Measurements from ENCODE around the gene TACR1.
"Not testable (repeated sequence)": the region's sequence is repeated elsewhere in the genome, so short reads cannot be mapped to it uniquely, and the experiment has no call there.

TACR1 gene, protein sequence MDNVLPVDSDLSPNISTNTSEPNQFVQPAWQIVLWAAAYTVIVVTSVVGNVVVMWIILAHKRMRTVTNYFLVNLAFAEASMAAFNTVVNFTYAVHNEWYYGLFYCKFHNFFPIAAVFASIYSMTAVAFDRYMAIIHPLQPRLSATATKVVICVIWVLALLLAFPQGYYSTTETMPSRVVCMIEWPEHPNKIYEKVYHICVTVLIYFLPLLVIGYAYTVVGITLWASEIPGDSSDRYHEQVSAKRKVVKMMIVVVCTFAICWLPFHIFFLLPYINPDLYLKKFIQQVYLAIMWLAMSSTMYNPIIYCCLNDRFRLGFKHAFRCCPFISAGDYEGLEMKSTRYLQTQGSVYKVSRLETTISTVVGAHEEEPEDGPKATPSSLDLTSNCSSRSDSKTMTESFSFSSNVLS

DNA sequence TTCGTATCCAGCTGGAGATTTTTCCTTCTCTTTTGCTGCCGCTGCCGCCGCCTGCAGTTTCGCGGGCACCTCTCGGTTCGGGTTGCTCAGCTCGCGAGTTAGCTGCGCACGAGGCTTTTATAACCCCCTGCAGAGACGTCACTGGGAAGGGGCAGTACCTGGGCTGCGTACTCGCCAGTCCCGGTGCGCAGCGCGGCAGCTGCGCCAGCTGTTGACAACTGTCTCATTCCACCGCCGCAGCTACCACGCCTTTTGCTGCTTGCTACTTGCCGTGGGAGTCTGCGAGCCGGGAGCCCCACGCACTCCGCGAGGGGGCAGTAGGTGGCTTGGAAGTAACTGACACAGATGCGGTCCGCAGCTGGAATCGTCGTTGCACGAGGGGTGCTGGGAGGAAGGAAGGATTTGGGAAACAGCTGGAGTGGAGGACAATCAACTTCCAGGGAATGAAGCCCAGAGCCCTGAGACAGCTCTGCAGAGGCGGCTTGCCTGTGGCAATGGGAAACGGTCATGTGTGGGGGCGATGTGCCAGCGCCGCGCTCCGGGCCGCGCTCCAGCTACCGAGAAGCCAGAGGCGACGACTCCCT, at the start of gene TACR1:
TACR1 (minus strand) TSS at position 93 of the 584 bp plus-strand sequence. CDS start 586 bp downstream, outside the sequence.
- DNase-seq (ENCODE audit: low read depth): peak; percentile 46

DNA sequence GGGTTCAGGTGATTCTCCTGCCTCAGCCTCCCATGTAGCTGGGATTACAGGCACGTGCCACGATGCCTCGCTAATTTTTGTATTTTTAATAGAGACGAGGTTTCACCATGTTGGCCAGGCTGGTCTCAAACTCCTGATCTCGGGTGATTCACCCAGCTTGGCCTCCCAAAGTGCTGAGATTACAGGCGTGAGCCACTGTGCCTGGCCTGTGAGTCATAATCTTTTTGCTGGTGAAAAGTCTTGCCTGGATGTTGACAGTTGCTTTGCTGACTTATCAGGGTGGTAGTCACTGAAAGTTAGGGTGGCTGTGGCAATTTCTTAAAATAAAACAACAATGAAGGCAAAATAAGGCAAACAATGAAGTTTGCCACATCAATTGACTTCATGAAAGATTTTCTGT, 49.3 kb upstream of the TACR1 start:
- peak; percentile 22 for DNase-seq (ENCODE audit: low read depth)

DNA sequence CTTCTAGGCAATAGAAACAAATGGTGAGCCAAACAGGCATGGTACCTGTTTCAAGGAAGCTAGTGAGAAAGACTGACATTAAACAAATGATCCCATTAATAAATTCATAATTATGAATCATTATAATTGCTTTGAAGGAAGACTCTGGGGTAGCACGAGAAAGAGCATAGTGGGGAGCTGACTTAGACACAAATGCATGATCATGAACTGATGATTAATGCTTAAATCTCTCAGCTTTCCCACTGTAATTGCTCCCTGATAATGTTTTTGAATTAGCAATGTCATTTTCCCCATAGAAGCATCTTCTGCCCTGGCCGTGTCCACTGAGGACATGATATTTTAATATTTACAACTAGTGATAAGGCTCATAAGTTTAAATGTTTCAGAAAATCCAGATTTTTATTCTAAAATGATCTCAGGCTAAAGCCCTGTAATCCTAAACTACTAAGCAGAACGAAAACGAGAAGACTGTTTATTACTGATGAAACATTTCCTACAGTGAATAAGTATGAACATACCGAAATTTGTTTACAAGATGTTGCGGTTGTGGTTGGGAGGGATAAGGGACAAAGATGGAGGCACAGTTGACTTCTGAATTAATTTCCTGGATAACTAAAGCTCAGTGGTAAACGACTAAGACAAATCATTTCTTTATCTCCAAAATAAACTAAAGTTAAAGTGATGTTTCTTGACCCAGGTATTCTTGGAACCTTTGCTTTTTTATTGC, 47.3 kb upstream of the TACR1 start:
- DNase-seq (ENCODE audit: low read depth): no peak

DNA sequence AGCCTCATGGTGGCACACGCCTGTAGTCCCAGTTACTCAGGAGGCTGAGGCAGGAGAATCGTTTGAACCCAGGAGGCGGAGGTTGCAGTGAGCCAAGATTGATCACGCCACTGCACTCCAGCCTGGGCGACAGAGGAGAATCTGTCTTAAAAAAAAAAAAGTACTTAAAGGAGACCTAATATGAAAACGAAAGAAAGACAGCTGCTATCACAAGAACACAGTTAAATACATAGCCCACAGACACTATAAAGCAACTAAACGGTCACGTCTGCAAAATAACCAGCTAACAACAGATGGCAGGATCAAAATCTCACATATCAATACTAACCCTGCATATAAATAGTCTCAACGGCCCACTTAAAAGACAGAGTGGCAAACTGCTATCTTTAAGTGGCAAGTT, 43.9 kb upstream of the TACR1 start:
- no peak for DNase-seq (ENCODE audit: low read depth)

DNA sequence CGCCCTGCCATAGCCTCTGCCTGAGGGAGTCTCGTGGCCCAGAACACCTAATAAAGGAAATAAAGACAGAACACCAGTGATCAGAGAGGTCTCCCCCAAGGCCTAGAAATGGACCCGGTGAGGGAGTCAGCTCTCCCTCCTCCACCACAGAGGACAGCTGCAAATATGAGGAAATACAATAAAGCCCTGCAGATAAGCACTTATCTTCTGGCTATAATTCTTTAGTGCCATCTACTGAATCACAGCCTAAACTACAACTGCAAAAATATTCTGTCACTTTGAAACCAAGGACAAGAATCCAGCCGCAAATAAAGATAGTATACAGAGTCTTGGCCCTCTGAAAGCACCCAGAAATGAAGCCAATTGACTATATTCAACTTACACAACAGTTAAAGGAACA, 42.4 kb upstream of the TACR1 start:
- no peak for DNase-seq (ENCODE audit: low read depth)

DNA sequence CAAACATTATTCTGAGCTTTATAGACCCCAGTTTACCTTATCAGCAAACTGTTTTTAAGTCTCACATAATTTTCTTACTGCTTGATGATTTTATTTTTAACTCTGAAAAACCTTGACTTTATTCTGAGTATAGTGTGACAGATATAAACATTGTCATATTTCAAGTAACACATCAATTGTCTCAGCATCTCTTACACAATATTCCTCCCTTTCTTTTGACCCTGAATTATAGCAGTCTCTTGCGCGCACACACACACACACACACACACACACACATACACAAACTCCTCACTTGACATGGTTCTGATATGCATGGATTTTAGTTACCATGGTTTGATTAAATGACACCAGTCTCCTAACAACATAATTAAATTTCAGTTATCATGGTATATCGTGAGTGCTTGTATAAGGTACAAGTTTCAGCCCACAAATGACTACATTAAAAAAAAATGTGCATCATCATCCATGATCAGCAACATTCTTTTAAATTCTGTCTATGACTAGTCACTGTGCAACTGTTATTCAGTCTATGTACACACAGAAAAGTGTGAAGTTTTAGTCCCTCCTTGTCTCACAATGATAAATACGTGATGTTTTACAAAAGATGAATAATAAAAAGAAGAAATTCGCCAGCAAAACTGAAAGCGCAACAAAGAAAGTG, 39.5 kb upstream of the TACR1 start:
- DNase-seq (ENCODE audit: low read depth): peak; percentile 53

DNA sequence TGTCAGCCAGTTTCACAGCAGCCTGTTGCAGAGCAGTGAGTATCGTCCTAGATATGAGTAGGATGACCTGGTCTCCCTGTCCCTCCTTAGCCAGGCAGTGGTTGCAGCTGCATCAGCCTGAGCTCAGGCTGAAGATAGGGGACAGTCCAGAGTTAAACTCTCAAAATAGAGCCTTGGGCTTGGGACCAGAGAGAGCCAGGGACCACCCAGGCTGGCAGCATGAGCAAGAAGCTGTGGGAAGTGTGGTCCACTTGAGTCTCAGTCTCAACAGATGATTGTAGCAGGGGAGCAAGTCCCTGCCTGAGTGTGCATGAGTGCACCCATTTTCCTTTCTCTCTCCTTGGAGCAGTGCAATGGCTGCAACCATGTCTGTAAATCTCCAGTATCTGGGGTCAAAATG, 38.0 kb upstream of the TACR1 start:
- DNase-seq (ENCODE audit: low read depth): no peak

DNA sequence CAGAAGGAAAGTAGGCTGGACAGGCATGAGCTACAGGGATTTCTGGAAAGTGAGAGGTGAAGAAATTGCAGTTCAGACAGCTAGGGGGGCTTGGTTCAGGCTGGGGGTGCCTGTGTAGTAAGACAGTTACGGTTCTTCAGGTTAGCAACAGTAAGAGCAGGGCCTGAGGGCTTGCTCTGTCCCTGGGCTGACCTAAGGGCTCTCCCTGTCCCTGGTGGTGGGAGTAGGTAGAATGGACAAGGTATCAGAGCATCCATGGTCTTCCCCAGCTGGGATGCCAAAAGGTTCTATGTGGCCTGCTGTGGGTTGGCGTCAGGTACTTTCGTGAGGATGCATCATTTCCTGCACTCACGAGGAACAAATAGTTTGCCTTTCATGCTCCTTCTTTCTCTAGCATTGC, 34.6 kb upstream of the TACR1 start:
- DNase-seq (ENCODE audit: low read depth): no peak

DNA sequence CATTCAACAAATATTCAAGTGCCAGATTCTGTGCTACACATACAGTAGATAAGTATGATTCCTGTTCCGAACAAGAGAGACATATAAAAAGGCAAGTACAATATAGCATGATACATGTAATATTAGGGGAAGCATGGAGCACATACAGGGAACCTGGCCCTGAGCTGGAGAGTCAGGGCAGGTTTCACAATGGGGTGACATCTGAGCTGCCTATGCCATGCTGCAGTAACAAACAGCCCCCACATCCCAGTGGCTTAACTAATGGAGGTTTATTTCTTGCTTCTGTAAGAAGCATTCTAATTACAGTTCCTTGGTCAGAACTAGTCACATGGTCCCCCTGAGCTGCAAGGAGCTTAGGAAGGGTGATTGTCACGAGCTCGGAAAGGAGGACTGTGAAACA, 27.3 kb upstream of the TACR1 start:
- no peak for DNase-seq (ENCODE audit: low read depth)

DNA sequence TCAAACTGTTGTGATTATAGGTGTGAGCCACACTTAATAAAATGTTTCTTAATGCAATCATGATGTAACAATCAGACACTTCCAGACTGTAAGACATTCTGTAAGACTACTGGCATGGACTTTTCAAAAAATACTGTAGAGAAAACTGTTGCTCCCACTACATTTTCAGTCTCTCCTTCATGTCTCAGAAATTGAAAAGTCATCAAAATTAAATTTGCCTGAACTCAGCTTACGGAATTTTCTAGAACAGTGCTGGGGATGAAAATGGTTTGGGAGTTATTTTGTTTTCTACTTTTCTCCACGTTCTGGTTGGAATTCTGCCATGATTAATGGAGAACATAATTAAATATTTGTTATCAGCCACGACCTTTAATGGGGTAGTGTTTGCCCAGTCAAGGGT, 26.8 kb upstream of the TACR1 start:
- DNase-seq (ENCODE audit: low read depth): no peak

DNA sequence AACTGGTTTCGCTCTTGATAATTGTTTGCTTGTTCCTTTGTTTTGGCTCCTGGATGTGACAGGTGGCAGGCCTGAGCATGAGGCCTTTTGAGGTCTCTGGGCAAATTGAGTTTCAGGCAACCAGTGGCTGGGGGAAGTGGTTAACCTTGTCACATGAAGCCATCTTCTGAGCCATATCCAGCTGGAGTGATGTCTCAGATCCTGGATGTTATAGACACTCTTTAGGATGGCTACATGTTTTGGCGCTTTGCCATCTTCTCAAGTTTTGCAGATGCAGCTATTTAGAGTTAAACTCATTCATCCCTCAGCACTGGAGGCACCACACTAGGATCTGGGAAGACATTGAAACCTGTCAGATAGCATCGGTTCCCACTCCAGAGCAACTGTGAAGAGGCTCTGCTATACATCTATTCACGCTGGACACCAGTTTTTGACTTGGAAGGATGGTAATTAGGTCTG, 25.3 kb upstream of the TACR1 start:
- DNase-seq (ENCODE audit: low read depth): no peak

DNA sequence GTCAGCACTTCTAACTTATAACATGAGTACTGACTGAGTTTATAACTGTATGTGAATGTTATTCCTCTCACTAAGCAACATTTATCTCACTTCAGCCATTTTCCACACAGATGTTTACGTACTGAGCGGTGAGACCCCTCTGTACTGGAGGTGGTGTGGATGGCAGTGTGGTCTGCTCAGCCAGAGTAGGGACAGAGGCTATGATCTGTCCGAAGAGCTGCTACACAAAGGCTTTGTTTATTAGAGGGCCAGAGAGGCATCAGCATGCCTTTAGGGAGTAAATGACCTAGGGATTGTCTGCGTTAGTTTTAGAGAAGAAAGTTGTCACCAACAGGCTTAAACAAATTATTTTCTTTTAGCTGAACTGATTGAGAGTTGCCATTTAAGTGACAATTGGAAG, 23.2 kb upstream of the TACR1 start:
- DNase-seq (ENCODE audit: low read depth): no peak

DNA sequence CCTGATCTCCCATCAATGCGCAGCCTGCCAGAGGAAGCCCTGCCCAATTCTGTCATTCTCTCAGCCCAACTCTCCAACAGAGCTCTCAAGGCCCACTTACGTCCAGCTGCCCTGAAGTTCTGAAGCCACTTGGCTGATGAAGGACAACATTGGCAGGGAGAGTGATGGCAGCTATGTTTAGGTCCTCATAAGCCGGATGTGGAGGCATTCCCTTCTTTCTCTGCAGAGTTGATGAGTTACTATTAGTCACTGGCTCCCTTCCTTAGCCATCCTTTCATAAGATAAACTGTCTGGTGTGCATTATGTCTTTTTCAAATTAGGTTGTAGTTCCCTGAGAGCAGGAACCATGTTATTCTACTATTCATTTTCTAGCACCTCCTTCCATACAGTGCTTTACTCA, 22.5 kb upstream of the TACR1 start:
- peak; percentile 38 for DNase-seq (ENCODE audit: low read depth)

DNA sequence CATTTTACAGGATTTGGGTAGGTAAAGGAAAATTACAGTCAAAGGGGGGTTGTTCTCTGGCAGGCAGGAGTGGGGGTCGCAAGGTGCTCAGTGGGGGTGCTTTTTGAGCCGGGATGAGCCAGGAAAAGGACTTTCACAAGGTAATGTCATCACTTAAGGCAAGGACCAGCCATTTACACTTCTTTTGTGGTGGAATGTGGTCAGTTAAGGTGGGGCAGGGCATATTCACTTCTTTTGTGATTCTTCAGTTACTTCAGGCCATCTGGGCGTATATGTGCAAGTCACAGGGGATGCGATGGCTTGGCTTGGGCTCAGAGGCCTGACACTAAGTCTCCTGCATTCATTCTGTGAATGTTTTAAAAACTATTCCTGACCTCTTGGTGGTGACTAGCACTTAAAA, 19.9 kb upstream of the TACR1 start:
- DNase-seq (ENCODE audit: low read depth): not testable (repeated sequence)

DNA sequence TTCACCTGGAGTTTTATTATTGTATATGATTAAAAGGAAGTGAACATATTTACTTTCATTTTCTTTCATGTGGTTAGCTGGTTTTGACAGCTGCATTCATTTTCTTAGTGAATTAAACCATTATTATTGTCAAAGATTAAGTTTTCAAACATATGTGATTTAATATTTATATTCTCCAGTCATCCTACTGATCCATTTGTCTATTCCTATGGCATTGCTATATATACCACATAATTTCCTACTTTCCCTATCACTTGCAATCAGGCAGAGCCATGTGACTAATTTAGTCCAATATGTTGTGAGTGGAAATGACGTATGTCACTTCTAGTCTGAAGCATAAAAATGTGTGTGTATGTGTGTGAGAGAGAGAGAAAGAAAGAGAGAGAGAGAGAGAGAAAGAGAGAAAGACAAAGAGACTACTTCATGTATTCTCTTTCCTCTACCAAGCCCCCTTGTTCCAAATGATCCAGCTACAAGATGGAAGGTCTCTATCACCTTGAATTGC, 12.0 kb upstream of the TACR1 start:
- DNase-seq (ENCODE audit: low read depth): no peak

DNA sequence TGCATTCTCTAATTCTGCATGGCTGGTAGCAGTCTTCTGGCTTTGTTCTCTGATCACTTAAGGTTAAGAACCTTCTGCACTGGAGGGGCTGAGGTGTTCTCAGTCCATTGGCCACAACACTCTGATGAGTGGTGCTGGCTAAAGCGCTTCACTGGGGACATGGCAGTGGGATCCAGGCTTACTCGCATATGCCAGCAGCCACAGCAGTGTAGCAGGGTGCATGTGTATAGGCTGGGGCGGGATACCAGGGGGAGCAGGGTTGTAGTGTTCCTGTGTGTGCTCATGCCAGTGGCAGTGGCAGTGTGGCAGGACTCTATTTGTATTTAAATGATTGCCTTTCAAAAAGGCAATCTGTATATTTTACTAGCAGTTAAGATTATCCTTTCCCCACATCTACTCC, 11.1 kb upstream of the TACR1 start:
- no peak for DNase-seq (ENCODE audit: low read depth)

DNA sequence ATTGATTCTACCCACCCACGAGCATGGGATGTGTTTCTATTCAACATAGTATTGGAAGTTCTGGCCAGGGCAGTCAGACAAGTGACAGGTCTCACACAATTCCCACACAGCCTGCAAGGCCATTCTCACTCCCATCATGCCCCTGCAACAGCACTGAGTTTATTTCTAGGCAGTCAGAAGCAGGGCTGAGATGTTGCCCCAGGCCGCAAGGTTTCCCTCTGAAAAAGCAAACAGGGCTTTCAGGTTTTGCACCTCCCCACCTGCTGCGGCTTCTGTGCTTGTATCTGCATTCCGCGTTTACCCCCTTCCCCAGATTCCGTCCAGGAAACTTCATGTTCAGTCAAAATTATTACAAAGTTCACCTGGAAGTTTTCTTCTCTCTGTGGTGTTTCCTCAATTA, 9.4 kb upstream of the TACR1 start:
- no peak for DNase-seq (ENCODE audit: low read depth)

DNA sequence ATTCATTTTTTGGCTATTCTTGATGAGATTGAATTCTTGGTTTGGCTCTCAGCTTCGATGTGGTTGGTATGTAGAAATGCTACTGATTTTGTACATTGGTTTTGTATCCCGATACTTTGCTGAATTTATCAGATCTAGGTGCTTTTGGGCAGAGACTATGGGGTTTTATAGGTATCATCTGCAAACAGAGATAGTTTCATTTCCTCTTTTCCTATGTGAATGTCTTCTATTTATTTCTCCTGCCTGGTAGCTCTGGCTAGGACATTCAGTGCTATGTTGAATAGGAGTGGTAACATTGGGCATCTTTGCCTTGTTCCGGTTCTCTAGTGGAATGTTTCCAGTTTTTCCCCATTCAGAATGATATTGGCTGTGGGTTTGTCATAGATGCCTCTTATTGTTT, 5.5 kb upstream of the TACR1 start:
- DNase-seq (ENCODE audit: low read depth): no peak

DNA sequence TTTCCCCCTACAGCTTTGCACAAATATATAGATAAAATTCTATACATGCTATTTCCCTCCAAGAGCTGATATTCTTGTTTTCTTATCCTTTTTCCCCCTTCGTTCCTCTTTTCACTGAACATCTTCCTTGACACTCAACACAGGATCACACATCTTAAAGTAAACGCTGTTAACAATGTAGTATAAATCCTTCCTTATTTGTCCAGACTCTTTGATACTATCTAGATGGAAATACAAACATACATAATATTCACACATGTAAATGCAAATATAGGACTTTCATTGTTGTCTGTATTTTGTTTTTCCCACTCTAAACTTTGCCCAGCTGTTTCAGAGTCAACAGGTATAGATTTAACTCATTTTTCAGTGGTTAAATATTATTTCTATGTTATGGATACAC, 3.0 kb upstream of the TACR1 start:
- DNase-seq (ENCODE audit: low read depth): no peak

DNA sequence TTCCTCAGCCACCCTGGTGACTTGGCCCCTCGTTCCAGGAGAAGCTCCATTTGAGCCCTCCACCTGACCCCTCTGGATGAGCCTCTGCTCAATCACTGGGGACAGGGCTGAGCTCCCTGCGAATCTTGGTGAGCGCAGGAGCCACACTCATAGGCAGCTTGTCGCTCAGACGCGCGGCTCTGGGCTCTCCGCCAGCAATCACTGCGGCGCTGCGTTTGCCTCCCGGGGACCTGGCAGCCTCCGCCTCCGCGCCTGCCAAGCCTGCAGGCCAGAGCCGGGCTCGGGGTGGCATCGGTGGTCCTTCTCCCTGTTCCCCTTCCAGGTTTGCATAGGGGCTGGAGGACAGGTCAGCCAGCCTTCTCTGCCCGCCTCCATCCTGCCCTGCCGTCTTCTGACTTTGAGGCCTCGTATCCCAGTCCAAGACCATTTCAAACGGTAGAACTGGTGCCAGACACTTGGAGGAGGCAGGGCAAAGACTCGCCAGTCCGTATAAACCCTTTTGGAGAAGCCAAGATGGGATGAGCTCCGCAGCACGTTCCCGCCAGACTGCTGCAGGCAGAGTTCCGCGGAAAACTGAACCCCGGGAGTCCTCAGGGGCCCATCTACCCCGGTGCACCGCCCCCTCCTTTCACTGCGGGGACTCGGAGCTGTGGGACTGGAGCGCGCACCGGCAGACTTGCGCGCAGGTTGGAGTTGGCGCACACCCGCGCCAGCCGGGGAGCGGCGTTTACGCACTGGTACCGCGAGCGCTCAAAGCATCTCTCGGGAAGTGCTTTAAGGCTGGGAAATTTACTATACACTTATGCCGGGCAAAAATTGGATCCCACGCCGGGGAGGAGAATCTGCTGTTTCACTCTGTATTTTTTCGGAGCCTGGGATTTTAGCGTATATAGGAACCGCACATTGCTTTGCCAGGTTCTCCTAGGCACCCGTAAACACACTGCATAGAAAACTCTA, 1.1 kb upstream of the TACR1 start:
- DNase-seq (ENCODE audit: low read depth): no peak

DNA sequence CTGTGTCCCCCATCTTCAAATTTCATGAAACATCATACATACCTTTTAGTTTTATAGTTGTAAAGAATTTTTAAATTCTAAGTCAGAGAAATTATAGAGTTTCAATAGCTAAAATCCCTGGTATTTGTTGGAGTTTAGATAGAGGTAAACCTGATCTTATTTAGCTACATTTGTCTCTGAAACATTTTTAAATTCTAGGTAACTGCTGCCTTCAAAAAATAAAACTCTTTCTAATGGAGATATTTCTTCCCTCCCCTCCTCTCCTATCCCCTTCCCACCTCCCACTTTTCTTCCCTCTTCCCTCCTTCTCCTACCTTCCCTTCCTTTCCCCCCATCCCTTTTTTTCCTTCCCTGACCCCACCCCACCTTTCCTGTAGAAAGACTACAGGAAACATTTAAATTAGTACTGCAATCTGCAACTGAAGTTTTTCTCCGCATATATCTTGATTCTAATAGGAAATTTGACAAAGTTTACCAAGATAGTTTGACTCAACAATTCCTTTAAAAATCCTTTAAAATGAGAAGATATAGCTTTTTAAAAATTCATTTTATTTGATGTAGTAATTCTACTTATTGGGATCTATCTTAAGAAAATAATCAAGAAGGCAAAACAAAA, 4.1 kb downstream of the TACR1 start:
- no peak for DNase-seq (ENCODE audit: low read depth)

All from GM04504 (cell line).